Middle frontal gyrus (tissue), 1 donor: ENCODE results near the gene CCNJL.

Experiments used
- DNase-seq: peaks from one replicate; pipeline ENCODE4 v3.0.0-alpha.2; 2015; ENCODE audit warnings: low spot score; ENCODE audit errors: extremely low spot score

Gene CCNJL

DNA sequence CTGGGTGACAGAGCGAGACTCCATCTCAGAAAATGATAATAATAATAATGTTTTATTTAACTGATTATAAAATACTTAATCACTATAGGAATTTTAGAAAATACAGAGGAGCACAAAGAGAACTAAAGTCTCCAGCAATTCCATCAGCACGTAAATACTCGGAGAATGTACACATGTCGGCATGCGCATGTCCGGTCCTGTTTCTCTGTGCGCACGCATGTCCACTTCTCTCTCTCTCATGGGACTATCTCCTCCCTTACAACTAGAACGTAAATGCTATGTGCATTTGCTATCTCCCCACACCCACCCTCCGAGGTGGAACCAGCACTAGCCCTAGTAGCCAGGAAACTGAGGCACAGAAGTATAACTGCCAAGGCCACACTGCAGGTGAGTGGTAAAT is 19.0 kb downstream of the CCNJL start:
- no peak for DNase-seq

DNA sequence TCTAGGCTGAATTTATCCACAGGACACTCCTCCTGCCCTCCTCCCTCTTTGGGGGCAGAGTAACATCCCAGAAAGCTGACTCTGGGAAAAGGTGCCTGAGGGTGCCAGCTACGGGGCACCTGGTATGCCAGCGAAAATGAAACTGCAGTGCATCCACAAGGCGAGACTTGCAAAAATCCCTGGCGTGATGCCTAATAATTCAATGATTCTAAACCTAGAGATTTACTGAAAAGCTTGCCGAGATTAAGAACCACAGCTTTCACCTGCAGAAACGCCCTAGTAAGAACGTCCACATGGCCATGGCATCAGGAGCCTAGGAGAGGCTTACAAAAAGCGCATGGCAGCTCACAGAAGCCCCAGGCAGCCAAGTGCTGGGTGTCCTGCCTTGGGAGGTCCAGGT is 20.9 kb downstream of the CCNJL start:
- DNase-seq = no peak

DNA sequence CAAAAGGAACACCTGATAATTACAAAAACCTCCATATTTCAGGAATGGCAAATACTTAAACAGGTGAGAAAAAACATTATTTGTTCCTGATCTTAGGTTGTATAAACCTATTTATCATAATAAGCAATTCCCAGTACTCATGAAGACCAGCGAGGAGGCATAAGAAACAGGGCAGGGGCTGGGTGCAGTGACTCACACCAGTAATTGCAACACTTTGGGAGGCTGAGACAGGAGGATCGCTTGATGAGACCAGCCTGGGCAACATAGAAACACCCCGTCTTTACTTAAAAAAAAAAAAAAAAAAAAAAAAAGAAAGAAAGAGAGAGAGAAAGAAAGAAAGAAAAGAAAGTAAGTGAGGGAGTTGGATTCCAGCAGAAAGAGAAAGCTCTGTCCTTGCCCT is 21.6 kb downstream of the CCNJL start:
- DNase-seq = no peak

DNA sequence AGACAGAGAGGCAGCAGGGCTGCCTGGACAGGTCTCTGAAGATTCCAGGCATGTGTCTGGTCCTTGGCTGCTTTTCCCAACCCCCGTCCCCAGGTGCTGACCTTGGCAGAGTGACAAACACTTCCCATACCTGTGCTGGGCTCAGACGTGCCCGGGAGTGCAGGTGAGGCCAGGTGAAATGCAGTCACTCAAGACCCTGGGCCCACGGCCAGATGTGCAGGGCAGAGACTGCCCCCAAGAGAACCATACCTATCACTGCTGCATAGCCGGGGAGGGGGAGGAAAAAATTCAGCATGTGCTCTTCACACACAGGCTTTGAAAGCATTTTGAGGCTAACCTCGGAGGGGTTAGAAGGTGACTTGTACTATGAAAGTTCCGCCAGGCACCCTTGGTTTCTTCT is 22.6 kb downstream of the CCNJL start:
- no peak for DNase-seq

DNA sequence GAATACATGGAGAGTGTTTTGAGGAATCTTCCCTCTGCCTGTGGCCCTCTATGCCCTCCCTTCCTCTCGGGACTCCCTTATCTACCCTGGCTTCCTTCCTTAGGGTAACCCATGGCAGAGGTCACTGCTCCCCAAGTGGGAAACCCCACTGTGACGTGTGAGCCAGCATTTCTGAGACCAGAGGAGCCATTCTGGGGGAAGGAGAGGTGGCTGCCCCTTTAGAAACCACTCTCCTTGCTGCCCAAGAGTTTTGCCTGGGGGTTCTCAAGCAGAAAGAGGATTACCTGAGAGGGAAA is 23.1 kb downstream of the CCNJL start:
- DNase-seq = no peak

DNA sequence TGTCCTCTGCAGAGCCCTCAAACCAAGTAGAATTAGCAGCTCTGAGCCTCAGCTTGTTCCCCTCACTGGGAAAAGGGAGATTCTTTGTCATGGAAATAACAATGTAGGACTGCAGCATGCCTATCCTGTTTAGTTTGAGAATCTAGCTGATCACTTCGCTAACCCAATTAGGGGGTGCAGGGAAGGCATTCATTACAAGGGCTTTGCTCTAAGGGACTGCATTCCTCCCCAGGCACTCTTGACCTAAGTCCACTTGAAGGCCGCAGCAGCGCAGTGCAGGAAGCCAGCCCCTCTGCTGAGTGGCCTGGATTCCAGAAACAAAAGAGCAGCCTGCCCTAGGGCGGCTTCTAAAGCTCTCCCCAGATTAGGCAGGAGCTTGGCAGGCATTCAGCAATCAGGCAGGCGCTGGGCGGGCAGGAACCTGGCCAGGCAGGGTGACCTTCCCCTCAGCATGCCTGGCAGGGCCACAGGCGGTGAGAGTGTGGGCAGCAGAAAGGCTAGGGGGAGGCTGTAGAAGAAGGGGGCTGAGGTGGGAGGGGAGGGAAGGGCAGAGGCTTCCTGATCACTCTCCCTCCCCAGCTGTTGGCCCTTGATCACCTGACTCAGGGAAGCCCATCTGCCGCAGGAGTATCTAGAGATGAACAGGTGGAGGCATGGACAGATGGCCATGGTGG is 24.8 kb downstream of the CCNJL start:
- no peak for DNase-seq

DNA sequence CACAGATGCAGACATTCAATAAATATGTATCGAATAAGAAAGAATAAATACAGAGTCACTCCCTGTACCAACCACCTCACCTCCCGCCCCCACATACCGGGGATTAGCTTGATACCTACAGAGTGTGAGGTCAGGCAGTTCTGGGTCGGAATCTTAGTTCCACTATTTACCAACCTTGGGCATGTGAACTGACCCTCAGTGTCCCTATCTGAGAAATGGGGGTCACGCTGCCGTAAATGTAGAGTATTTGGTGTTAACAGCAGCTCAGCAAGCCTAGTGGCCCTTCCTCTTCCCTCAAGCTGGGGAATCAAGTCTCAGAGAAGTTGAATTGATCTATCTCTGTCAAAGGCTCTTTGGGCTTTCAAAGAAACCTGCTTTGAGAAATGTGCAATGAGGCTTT is 25.4 kb downstream of the CCNJL start:
- DNase-seq = no peak

DNA sequence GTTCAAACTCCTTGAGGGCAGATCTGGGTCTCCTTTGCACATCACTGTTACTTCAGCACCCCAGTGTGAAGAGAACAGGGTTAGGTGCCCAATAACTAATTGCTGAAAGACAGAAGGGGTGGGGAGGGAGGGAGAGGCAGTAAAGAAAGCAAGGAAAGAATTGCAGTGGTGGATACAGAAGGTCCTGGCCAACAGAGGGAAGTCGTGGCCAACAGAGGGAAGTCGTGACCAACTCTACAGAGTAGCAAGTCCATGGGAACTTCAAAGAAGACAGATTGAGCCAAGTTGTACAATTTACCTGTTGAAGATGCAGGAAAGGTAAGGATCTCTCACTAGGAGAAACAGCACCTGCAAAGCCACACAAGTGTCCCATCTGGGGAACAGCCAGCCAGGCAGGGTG is 27.0 kb downstream of the CCNJL start:
- DNase-seq = no peak

DNA sequence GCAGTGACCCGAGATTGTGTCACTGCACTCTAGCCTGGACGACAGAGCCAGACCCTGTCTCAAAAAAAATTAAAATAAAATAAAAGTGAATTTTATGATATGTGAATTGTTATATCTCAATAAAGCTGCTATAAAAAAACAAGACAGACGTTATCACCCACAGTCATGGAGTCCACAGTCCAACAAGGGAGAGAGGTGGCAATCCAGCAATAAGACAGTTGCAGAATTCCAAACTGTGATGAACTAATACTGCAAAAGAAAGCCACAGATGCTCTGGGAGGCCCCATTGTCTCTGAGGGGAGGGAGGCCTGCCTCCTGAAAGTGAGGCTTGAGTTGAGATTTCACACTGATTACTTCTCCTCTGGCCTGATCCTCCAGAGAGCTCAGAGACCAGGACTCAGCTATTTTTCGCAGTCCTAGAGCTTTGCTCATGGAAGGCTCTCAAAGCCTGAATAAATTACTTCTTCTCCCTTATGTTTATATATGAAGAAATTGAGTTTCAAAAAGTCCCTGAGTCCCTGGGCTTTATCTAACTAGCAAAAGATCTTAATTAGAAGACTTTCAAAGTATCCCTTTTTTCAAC is 28.0 kb downstream of the CCNJL start:
- DNase-seq = no peak

DNA sequence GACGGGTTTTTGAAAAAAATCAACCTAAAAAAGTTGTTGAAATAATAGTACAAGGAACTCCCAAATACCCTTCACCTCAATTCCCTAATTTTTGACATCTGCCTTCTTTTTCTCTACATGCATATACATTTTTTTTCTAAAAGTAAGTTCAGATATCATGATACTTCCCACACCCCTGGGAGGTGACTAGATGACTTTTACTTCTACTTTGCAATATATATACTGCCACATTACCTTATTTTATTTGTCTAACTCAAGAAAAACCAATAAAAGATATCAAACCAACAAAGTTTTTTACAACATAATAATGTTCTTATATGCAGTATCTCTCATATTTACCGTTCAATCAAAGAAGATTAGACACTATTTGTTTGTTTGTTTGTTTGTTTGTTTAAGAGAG is 31.1 kb downstream of the CCNJL start:
- DNase-seq = no peak

DNA sequence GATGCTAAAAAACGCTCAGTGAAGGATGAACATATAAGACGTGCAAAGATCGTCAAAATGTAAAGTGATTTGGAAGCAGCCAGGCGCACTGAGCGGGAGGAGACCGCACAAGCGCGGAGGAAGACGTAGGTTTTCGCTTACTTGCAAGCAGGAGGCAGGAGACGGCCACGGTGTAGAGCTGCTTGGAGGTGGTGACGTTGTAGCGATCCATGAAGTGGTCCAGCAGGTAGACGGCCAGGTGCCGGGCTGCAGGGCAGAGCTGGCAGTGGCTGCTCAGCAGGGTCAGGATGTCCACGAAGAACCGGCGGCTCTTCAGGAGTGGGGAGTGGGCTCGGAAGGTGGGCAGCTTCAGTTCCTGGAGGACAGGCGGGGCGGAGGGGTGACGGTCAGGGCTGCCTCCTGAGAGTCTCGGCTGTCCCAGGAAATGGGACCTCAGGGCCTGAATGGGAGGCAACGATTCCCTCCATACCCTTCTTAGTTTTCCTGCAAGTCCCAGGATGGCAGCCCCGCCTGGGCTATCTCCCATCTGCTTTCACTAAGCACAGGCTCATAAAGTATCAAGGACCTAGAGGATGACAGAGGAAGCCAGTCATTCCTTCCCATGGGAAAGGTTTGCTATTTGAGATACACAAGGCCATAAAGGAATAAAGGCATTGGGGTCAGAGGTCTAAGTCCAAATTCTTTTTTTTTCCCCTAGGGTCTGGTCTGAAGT is 31.8 kb downstream of the CCNJL start:
- DNase-seq = no peak

DNA sequence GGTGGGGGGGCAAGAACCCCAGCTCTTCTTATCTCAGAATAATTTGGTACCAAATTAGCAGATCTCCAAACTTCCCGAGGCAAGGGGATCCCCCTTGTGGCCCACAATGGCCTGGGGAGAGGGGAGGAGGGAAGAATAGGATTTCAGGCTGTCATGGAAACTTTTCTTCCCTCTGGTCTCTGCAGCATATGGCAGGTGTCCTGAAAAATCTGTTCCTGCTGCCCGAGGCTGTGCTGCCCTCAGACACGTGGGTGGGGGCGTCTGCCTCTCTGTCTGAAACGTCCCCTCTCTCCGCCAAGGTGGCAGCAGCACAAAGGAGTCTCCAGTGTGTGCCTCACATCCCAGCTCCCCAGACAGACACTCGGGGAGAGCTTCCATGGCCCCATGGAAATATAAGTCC is 34.0 kb downstream of the CCNJL start:
- DNase-seq = no peak

DNA sequence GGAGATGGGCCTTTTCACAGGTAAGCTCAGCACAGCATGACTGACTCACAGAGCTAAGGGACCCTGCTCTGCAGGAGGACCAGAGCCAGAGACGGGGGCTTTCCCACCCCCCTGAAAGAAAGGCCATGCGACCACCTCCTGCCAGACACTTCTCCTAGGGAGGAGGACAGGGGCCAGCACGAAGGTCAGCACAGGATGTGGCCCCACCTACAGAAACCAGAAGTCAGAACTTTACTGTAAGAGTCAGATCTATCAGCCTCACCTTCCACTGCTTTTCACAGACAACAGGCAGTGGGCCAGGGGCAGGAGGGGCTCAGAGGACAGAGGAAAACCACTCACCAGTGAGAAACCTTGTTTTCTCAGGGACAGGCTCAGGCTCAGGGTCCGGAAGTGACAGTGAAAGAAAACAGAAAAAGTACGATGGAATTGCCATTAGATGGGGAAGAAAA is 37.9 kb downstream of the CCNJL start:
- no peak for DNase-seq

DNA sequence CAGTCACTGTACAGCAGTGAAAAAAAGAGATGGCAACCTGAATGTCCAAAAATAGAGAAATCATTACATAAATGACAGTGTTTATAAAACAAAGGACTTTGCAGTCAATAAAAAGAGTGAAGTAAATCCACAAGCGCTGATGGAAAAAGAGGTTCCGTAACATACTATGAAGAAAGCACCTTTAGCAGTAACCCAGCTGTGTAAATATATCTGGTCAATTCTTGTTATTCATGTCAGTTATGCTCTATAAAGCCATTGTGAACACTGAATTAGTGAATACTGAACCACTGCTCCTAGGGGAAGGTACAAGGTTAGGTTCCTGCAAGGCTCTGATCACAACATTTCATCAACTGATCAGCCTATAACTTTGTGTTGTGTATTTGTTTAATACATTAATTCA is 39.5 kb downstream of the CCNJL start:
- no peak for DNase-seq

DNA sequence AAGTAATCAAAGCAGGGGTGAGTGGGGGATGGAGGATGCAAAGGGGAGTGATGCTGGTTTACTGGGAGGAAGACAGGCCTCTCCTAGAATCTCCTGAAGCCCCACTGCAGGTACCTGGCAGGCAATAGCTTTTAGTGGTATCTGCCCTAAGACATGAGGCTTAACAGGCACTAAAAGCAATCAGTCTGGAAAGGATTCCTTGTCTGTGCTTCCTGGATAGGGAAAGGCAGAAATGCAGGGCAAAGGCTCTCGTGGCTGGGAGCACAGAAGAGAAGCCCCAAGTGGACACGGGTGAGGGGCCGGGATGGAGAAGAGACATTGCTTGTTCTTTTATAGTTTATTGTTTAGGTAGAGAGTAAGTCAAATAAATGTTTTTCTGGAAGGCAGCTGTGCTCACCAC is 40.1 kb downstream of the CCNJL start:
- no peak for DNase-seq

DNA sequence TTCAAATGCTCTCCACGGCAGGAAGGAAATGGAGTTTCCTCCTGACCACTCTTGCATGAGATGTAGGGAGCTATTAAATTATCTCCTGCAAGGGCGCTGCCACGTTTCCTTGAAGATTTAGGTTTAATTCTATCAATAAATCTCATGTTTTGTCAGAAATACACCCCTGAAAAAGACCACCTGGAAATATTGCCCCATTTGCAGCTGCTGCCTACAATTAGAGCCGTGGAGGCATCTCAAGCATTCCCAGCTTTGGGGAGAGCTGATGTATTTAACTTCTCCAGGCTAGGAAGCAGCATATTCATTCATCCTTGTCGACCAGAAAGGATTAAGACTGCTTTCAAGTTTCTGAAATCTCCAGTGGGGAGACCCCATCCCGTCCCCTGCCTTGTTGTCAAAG is 40.5 kb downstream of the CCNJL start:
- DNase-seq = no peak

DNA sequence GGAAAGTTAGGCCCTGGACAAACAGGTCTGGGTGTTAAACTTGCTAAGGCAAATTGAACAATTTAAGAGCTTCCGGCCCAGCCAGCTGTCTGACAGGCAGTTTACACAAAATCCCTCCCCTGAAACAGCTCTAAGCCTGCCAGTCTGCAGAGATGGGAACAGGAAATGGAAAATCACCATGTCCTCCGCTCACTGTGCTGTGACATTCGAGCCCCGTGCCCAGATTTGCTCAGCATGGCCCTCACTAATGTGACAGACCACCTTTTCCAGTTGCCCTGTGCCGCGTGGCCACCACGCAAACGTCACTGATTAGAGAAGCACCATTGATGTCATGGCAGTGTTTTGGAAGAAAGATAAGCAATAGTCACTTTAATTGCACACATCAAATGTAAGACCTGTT is 41.0 kb downstream of the CCNJL start:
- DNase-seq = no peak

DNA sequence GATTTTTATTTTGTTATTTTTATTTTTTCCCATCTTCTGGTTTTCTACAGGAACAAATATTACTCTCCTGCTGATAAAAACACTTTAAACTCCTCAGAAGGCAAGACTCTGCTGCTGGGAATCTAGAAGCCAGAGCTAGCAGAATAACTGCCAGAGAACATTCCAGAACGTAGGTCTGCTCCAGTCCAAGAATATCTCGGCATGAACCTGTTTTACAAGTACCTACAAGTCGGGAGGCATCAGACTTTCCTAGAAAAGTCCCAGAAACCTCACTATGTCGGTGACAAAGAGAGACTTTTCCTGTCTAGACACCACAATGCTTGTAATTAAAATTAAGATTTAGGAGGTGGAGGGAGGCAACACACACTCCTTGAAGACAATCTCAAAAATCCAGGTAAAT is 41.7 kb downstream of the CCNJL start:
- no peak for DNase-seq

DNA sequence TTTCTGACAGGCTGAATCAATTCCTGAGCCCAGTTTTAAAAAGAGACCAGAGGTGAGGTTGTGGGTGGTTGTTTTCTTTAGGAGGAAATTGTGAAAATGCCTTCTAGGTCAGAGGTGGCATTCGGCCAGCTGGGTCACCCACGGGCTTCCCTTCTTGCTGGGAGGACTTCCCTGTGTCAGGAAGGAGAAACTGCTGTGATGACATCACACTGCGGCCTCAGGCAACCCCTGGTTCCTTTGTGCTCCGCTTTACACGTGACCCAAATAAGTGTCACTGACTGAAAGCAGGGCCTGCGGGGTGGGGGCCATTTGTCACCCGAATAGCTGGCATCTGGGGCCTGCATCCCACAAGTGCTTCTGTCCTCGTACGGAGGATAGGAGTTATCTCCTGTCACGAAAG is 43.3 kb downstream of the CCNJL start:
- no peak for DNase-seq

DNA sequence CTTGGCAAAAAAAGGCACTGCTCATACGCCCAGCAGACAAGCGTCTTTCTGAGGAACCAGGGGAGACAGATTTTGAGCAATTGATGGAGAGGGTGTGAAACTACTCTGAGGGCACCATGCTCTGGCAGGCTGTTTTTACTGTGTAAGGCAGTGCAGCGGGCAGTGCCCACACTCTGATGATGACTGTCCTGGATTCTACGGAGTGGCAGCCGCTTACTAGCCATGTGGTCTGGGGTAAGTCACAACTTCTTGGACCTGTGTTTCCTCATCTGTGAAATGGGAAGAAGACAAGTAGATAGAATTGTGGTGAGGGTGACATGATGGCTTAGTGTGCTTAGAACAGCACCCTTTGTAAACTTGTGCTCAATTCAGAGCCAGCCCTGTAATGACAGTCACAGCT is 44.2 kb downstream of the CCNJL start:
- DNase-seq = no peak

DNA sequence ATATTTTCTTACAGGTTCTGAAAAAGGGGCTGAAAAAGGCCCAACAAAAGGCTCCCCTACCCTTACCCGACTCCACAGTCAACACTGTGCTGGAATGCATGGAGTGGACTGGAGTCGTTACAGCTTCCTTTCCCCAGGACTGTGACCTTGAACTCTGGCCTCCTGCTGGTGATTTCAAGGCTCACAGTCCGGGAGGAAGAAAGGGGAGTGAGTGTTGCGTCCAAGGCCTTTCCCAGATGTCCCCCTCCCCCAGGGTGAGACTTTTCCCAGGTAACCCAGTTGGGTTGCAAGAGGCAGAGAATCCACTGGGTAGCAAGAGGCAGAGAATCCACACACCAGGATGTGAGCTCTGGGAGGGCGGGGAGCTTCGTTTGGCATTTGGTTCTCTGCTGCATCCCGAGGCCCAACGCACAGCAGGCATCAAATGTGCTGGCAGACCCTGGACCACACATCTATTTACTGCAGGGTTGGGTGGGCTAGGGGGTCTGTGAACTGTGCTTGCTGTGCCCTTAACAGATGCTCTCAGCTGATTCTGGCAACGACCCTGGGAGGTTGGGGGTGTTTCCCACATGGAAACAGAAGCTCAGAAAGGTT is 45.5 kb downstream of the CCNJL start:
- DNase-seq = no peak

DNA sequence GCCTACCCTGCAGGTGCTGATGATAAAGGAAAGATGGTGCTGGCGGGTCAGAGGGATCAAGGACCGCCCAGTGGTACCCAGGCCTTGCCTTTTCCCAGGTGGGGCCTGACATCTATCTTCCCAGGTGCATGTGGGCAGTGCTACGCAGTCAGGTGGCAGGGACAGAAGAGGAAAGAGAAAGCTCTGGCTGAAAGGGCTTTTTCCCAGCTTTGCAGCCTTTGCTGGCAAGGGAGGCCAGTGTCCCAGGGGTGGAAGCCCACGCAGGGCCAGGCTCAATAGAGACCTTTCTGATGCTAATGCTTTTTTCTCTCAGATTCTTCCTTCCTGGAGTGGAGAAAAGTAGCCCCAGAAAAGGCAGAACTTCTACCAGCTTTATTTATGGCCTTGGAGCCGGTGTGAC is 46.3 kb downstream of the CCNJL start:
- no peak for DNase-seq

DNA sequence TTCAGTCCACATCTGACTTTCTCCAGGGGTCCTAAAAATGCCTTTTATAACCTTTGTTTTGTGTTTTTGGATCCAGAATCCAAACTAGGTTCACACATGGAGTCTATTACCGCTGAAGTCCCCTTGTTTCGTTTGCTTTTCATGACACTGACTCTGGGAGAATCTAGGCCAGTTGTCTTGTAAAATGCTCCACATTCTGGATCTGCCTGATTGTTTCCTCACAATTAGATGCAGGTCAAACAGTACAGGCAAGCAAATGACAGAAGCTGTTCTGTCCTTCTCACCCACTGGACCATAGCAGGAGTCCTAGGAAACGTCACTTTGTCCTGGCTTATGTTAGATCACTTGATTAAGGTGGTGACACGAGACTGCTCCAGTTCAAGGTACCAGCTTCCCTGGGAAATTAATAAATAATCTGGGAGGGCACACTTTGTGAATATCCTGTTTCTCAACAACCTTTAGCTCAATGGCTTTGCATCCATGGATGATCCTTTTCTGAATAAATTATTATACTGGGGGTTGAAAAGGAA is 49.0 kb downstream of the CCNJL start:
- no peak for DNase-seq
